AG04450 (cell line): ENCODE measurements around the gene COL27A1. TPM values are rescaled to one million over a fixed set of nuclear protein-coding genes. Genes with fewer than 3 reads are reported as not detected.

Experiments
- CTCF ChIA-PET: fragments of 300-600, 350-600 bp; formaldehyde crosslinking; extraction: SDS; loops from one replicate; lab custom pipeline; 2022; ENCODE audit warnings: antibody characterized with exemption, inconsistent platforms; lab: Charles Lee
- POLR2A ChIA-PET: fragments of 350-600 bp; formaldehyde crosslinking; extraction: SDS; loops from one replicate; lab custom pipeline; 2021; ENCODE audit warnings: antibody characterized with exemption, inconsistent platforms; lab: Yijun Ruan, JAX
- DNase-seq: peaks from one replicate; pipeline ENCODE4 v3.0.0-alpha.2; 2011; ENCODE audit warnings: low read depth, low spot score
- H3K27ac ChIP-seq: one replicate; pipeline ENCODE4 v1.5.1; 2012; ENCODE audit warnings: low read depth, low read length, control low read depth
- H3K27me3 ChIP-seq: one replicate; pipeline ENCODE4 v1.6.0; 2012; ENCODE audit warnings: low read length; ENCODE audit not compliant: control insufficient read depth, insufficient read depth
- H3K4me3 ChIP-seq: 2 replicates; pipeline ENCODE4 v1.5.1; 2011; ENCODE audit warnings: mild to moderate bottlenecking, low read depth, low read length, control low read depth
- H3K9me3 ChIP-seq: 2 replicates; pipeline ENCODE4 v1.5.1; 2012; ENCODE audit warnings: low read length; ENCODE audit not compliant: control insufficient read depth, insufficient read depth
- polyA plus RNA-seq: library from polyadenylated mRNA; depleted of rRNA; stranded (reverse); fragments of >200 nt; gene quantifications from 2 replicates; pipeline ENCODE4 v1.2.3, GENCODE V29; 2011
- TF ChIP-seq, protein P1 (sequence below): IDR thresholded peaks from 2 replicates; pipeline ENCODE4 v1.5.1; 2011; ENCODE audit warnings: low read depth, low read length, control low read depth, inconsistent platforms

COL27A1 gene
- polyA plus RNA-seq, 1 experiment = 8.5 TPM

DNA sequence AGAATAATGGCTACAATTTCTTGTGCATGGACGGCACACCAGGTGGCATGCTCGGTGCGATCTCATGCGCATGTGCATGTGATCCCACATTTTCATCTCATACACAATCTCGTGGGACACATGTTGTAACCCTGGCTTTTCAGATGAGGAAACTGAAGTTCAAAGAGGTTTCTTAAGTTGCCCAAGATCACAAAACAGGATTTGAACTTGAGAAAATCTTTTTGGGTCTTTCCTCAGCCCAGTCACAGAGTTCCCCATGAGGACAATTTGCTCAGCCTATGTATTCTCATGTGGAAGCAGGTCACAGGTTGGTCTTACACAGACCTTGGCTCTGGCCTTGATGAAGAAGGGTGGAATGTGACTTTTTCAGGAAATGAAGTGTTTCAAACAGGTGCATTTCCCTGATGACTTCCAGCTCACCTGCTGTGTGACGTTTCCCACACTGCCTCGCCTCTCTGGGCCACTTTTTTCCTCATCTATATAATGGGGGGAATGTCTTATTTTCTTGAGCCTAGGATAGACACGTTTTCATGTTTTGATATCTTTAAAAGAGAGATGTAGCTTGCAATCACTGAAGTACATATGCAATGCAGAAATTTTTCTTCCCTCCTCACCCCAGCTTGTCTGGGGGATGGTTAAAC is 160.5 kb downstream of the COL27A1 start:
- Histone ChIP-seq H3K27me3 (no peaks in the 10 kb centered on the region), H3K4me3 (no peak overlapping the region), H3K27ac (no peak overlapping the region), H3K9me3 (peaks cover 7% of the 10 kb centered on the region)
- POLR2A ChIA-PET = no interaction called here
- no peak for DNase-seq
- TF ChIP-seq, protein P1, sequence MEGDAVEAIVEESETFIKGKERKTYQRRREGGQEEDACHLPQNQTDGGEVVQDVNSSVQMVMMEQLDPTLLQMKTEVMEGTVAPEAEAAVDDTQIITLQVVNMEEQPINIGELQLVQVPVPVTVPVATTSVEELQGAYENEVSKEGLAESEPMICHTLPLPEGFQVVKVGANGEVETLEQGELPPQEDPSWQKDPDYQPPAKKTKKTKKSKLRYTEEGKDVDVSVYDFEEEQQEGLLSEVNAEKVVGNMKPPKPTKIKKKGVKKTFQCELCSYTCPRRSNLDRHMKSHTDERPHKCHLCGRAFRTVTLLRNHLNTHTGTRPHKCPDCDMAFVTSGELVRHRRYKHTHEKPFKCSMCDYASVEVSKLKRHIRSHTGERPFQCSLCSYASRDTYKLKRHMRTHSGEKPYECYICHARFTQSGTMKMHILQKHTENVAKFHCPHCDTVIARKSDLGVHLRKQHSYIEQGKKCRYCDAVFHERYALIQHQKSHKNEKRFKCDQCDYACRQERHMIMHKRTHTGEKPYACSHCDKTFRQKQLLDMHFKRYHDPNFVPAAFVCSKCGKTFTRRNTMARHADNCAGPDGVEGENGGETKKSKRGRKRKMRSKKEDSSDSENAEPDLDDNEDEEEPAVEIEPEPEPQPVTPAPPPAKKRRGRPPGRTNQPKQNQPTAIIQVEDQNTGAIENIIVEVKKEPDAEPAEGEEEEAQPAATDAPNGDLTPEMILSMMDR = no peak
- CTCF ChIA-PET = interaction anchor here (0.6 to 1.6 kb wide), 4 partner anchors 25 to 277 kb away, joined by 4 to 6 read pairs (median 5); no protein-coding TSS in a partner anchor

DNA sequence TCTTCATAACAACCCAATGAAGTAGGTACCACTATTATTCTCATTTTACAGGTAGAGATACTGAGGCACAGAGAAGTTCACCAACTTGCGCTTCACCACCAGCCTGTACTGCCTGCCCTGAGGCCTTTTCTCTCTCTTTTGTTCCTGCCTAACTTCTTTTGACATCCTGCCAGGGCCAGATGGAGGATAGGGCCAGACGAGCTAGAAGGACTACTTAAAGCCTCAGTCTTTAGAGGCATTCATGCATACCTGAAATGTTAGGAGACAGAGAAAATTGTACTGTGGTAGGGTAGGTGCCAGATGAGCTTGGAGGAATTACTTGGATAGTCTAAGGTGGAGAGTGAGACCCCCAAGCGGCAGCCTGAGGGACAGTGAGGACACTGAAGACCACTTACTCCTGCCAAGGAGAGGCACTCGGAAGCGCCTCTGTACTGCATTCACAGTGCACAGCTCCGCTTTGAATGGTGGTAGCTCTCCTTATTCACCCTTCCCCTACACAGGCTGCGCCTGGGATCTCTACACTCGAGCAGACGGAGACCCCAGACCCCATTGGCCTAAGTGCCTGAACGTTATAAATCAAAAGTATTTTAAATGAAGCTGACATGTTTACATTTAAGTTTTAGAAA is 161.4 kb downstream of the COL27A1 start:
- peaks cover 7% of the 10 kb centered on the region for H3K9me3 ChIP-seq
- ChIA-PET CTCF (interaction anchor here (0.6 to 1.6 kb wide), 4 partner anchors 26 to 278 kb away, joined by 4 to 6 read pairs (median 4); no protein-coding TSS in a partner anchor), POLR2A (no interaction called here)
- DNase-seq = no peak
- TF ChIP-seq, protein P1 = no peak
- H3K27me3 ChIP-seq = no peaks in the 10 kb centered on the region
- H3K27ac ChIP-seq = no peak overlapping the region
- H3K4me3 ChIP-seq = no peak overlapping the region

DNA sequence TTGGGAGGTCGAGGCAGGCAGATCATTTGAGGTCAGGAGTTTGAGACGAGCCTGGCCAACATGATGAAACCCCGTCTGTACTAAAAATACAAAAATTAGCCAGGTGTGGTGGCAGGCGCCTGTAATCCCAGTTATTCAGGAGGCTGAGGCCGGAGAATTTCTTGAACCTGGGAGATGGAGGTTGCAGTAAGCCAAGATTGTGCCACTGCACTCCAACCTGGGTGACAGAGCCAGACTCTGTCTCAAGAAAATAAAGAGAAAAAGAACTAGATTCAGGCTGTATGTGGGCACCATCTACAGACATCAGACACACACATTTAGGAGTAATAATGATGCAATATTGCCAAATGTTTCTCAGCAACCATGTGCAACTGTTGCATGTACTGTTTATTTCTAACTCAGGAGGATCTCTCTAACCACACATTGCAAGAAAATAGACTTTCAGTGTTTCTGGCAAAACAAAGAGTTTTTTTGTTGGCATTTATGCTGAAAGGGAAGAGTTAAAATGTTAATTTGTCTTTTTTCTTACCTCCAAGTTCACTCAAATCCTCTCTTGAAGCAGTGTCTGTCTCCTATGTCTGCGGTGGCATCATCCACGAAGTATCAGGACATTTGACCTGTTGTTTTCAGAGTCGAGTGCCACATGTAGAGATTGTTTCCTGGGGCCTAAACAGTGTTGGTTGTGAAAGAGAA is 162.5 kb downstream of the COL27A1 start:
- TF ChIP-seq, protein P1 = no peak
- peak; percentile 70 for DNase-seq
- H3K27me3 ChIP-seq = no peaks in the 10 kb centered on the region
- peak overlapping the region; percentile 86 for H3K27ac ChIP-seq
- no peak overlapping the region for H3K4me3 ChIP-seq
- CTCF ChIA-PET = interaction anchor here (1.0 to 1.4 kb wide), 2 partner anchors 27 to 210 kb away, joined by 4 to 5 read pairs; no protein-coding TSS in a partner anchor
- peaks cover 7% of the 10 kb centered on the region for H3K9me3 ChIP-seq
- POLR2A ChIA-PET = no interaction called here

DNA sequence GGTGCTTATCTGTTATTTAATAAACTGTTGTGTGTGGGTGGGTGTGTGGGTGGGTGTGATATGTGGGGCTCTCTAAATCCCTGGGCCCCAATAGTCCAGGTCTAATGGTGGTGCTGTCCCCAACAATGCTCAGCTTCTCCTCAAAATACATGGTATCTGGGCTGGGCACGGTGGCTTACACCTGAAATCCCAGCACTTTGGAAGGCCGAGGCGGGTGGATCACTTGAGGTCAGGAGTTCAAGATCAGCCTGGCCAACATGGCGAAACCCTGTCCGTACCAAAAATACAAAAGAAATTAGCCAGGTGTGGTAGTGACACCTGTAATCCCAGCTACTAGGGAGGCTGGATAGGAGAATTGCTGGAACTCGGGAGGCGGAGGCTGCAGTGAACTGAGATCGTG is 163.1 kb downstream of the COL27A1 start:
- Histone ChIP-seq H3K27me3 (no peaks in the 10 kb centered on the region), H3K9me3 (peaks cover 7% of the 10 kb centered on the region), H3K27ac (peak overlapping the region; percentile 86), H3K4me3 (no peak overlapping the region)
- ChIA-PET POLR2A (no interaction called here), CTCF (interaction anchor here (2.8 kb wide), 1 partner anchor 210 kb away, joined by 11 read pairs; no protein-coding TSS in a partner anchor)
- DNase-seq = no peak
- TF ChIP-seq, protein P1 = no peak
